ENCODE data around the gene DGKI.

GRCh38 chr7:137762334-137762733 is 84.4 kb downstream of the DGKI start:
- TF ChIP-seq, protein P1, sequence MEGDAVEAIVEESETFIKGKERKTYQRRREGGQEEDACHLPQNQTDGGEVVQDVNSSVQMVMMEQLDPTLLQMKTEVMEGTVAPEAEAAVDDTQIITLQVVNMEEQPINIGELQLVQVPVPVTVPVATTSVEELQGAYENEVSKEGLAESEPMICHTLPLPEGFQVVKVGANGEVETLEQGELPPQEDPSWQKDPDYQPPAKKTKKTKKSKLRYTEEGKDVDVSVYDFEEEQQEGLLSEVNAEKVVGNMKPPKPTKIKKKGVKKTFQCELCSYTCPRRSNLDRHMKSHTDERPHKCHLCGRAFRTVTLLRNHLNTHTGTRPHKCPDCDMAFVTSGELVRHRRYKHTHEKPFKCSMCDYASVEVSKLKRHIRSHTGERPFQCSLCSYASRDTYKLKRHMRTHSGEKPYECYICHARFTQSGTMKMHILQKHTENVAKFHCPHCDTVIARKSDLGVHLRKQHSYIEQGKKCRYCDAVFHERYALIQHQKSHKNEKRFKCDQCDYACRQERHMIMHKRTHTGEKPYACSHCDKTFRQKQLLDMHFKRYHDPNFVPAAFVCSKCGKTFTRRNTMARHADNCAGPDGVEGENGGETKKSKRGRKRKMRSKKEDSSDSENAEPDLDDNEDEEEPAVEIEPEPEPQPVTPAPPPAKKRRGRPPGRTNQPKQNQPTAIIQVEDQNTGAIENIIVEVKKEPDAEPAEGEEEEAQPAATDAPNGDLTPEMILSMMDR (IDR thresholded peaks at IDR 0.05; ENCODE audit: insufficient read depth, low read length, poor library complexity, severe bottlenecking) = no peak
- TF ChIP-seq EZH2phosphoT487 (conservative IDR thresholded peaks at IDR 0.05; ENCODE audit: low read length) = no peak
